ENCODE results near the gene TCHP. TPM values are rescaled to one million over a fixed set of nuclear protein-coding genes. Genes with fewer than 3 reads are reported as not detected.
"Not testable (repeated sequence)": the region's sequence is repeated elsewhere in the genome, so short reads cannot be mapped to it uniquely, and the experiment has no call there.

Gene TCHP, protein sequence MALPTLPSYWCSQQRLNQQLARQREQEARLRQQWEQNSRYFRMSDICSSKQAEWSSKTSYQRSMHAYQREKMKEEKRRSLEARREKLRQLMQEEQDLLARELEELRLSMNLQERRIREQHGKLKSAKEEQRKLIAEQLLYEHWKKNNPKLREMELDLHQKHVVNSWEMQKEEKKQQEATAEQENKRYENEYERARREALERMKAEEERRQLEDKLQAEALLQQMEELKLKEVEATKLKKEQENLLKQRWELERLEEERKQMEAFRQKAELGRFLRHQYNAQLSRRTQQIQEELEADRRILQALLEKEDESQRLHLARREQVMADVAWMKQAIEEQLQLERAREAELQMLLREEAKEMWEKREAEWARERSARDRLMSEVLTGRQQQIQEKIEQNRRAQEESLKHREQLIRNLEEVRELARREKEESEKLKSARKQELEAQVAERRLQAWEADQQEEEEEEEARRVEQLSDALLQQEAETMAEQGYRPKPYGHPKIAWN
- total RNA-seq (10 to 100 TPM in 4 of 10 donors, 1 to 10 TPM in 6; 7.0 to 14.1 (median 9.1) TPM), polyA plus RNA-seq (10 to 100 TPM in 1 of 2 donors, 1 to 10 TPM in 1; 7.3 to 13.2 TPM)
- long read RNA-seq, donor 1, transcript TCHP-202 (13 exons, 3,090 nt) = major isoform, 22 of 31 reads
- long read RNA-seq, donor 1, partial matches to known transcripts = 1 of 31 reads
- long read RNA-seq, donor 1, other reads (novel, unspliced or antisense) = 7 of 31 reads
- long read RNA-seq, donor 2, transcript TCHP-202 (13 exons, 3,090 nt) = major isoform, 13 of 38 reads
- long read RNA-seq, donor 2, partial matches to known transcripts = 15 of 38 reads
- long read RNA-seq, donor 2, other reads (novel, unspliced or antisense) = 10 of 38 reads
- long read RNA-seq, donor 3, partial matches to known transcripts = 1 of 7 reads
- long read RNA-seq, donor 3, other reads (novel, unspliced or antisense) = 3 of 7 reads

DNA sequence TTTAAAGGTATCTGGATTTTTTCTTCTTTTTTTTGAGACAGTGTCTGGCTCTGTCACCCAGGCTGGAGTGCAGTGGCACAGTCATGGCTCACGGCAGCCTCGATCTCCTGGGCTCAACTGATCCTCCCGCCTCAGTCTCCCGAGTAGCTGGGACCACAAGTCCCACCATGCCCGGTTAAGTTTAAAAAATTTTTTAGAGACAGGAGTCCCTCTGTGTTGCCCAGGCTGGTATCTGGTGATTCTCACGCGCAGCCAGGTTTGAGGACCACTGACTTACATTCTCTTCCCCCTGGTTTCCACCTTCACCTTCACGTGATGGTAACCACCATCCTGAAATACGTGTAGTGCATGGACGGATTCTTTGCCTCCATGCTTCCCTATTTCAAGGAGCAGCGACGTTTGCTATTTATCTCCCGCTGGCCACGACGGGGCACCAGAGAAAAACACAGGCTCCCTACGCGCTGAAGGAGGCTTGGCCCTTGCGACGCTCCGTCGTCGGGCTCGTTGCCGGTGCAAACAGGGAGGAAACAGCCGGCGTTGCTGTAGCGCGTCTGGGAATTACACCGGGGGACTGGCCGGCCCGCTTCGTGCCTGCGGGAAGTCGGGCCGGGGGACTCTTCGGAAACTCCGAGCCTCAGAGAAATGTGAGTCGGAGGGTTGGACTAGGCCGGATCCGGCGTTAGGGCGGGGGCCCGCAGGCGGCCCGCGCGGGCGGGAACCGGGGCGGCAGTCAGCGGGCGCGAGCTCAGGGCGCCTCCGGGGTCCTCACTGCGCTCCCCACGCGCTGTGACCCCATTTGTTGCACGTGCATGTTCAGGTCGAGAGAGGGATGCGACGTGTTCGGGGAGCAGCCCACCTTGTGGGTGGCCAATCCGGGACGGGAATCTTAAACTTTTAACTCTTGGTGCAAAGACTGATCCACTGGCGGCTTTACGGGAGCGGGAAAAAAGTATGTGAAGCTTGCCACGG is at the start of gene TCHP:
TSS of gene TCHP (plus strand) at position 492 of the 969 bp plus-strand sequence. CDS start 2,753 bp downstream, outside the sequence.
- Histone ChIP-seq H3K4me3 (peak within 1 kb of the TSS; percentile 62 to 97 (median 80)), H3K36me3 (peaks cover 0 to 27% (median 22%) of the 10 kb centered on the region in 9 donors), H3K4me1 (peaks cover 3 to 25% (median 21%) of the 10 kb centered on the region in 9 donors), H3K27ac (peak within 1 kb of the TSS; percentile 11 to 93 (median 84)), H3K9me3 (no peaks in the 10 kb centered on the region), H3K27me3 (no peaks in the 10 kb centered on the region)
- intact Hi-C loops (cut with DNase I) = no loop called here
- 1 to 2% methylated on average over 69 of the region's 69 CpGs for WGBS, 2 donors
- ATAC-seq = peak; percentile 91 to 97 (median 97)
- peak; percentile 85 to 90 for DNase-seq
- TF ChIP-seq, protein P1, sequence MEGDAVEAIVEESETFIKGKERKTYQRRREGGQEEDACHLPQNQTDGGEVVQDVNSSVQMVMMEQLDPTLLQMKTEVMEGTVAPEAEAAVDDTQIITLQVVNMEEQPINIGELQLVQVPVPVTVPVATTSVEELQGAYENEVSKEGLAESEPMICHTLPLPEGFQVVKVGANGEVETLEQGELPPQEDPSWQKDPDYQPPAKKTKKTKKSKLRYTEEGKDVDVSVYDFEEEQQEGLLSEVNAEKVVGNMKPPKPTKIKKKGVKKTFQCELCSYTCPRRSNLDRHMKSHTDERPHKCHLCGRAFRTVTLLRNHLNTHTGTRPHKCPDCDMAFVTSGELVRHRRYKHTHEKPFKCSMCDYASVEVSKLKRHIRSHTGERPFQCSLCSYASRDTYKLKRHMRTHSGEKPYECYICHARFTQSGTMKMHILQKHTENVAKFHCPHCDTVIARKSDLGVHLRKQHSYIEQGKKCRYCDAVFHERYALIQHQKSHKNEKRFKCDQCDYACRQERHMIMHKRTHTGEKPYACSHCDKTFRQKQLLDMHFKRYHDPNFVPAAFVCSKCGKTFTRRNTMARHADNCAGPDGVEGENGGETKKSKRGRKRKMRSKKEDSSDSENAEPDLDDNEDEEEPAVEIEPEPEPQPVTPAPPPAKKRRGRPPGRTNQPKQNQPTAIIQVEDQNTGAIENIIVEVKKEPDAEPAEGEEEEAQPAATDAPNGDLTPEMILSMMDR (IDR thresholded peaks at IDR 0.05) = peak in 6 of 9 donors; percentile 23 to 61 (median 52)

DNA sequence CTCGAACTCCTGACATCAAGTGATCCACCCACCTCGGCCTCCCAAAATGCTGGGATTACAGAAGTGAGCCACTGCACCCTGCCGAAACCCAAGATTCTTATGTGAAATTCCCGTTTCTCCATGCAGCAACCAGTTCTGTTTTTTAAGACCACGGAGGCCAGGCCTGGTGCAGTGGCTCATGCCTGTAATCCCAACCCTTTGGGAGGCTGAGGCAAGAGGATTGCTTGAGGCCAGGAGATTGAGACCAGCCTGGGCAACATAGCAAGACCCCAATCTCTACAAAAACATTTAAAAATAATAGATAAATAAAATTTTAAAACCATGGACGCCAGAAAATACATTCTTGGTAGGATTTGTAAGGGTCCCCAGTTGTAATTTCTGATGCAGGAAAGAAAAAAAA is 49.6 kb upstream of the TCHP start:
- H3K27ac ChIP-seq; ATAC-seq; H3K4me3 ChIP-seq; H3K9me3 ChIP-seq; H3K27me3 ChIP-seq; DNase-seq; intact Hi-C loops (cut with DNase I): not testable (repeated sequence)
- WGBS, 2 donors = 88% methylated on average over 6 of the region's 6 CpGs
- Histone ChIP-seq H3K36me3 (peaks cover 0 to 46% (median 12%) of the 10 kb centered on the region in 9 donors), H3K4me1 (peaks cover 0 to 23% (median 0%) of the 10 kb centered on the region in 9 donors)

DNA sequence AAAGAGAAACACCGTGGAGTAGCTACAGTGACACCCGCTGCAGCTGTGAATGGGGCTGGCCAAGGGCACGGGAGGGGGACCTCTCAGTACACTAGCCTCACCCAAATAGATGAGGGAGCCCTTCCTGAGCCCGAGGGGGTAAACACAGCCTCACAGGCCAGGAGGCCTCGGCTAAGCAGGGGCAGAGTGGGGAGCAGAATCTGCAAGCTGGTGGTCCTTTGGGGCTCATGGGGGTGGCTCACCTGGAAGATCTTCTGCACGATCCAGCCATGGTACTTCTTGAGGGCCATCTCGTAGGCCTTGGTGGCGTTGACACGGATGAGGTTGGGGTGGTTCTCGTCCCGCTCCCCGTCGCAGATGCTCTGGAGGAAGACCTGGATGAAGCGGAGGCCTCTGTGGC is 44.7 kb upstream of the TCHP start:
- Histone ChIP-seq H3K36me3 (peaks cover 0 to 83% (median 35%) of the 10 kb centered on the region in 9 donors), H3K4me3 (no peak overlapping the region), H3K27me3 (no peaks in the 10 kb centered on the region), H3K9me3 (no peaks in the 10 kb centered on the region), H3K4me1 (no peaks in the 10 kb centered on the region), H3K27ac (no peak overlapping the region)
- ATAC-seq (peak in 1 of 8 donors; percentile 35), DNase-seq (no peak)
- intact Hi-C loops (cut with DNase I) = no loop called here
- WGBS, 2 donors = 93 to 96% methylated on average over 14 of the region's 14 CpGs
- TF ChIP-seq, protein P1 (IDR thresholded peaks at IDR 0.05) = no peak

- intact Hi-C loops (cut with DNase I) = no loop called here
- no peaks in the 10 kb centered on the region for H3K9me3 ChIP-seq
- no peaks in the 10 kb centered on the region for H3K4me1 ChIP-seq
- TF ChIP-seq, protein P1 (IDR thresholded peaks at IDR 0.05) = no peak
- DNase-seq = no peak
- H3K4me3 ChIP-seq = no peak overlapping the region
- no peaks in the 10 kb centered on the region for H3K27me3 ChIP-seq
- no peak overlapping the region for H3K27ac ChIP-seq
- peaks cover 0 to 79% (median 30%) of the 10 kb centered on the region in 9 donors for H3K36me3 ChIP-seq
- 96% methylated on average over 6 of the region's 6 CpGs for WGBS, 2 donors
- no peak for ATAC-seq
Measured at GRCh38 chr12:109857715-109858114, 42.4 kb upstream of the TCHP start.
